ENCODE results near the gene TMCO5A.

The TMCO5A gene

DNA sequence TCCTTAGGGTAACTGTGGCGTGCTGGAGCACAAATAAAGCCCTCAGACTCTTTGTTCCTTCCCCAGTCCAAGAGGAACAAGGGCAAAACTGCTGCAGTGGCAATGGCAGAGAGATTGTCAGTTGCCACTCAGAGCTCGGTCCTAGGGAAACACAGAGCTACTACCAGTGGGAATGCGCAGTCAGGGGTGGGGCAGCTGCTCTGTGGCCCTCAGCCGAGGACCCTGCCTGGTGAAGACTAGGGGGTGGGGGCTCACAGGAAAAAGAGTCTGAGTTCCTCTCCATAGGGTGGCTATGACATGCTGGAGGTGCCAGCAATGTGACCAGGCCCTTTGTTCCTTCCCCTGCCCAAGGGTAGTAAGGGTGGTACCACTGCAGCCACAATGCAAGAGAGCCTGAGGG lies 43.8 kb downstream of the TMCO5A start:
- no peak for DNase-seq

DNA sequence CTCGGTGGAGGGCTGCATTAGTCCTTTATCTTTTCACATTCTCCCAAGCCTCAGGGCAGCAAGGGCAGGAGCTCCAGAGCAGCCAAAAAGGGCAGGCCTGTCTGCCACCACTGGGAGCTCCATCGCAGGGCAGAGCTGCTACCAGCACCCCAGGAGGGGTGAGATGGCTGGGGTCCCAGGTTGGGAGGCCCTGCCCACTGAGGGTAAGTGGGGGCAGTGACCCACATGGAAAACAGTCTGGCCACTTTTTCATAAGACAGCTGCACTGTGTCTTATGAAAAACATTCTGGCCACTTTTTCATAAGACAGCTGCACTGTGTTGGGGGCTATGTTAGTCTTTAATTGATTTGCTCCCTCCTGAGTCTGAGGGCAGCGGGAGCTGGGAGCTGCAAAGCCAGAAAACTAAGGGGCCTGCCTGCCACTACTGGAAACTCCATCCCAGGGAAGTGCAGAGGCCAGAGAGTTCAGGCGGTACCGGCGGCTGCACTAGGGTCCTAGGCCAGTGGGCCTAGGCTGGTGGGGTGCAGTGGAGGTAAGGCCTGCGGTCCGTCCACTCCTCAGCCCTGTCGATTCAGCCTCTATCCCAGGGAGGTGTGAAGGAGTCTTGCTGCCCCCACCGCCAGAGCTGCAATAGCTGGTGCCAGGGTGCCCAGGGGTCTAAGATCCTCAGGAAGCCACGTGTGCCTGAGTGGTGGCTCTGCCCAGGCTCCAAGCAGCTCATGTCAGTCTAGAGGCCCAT lies 45.4 kb downstream of the TMCO5A start:
- DNase-seq = no peak

DNA sequence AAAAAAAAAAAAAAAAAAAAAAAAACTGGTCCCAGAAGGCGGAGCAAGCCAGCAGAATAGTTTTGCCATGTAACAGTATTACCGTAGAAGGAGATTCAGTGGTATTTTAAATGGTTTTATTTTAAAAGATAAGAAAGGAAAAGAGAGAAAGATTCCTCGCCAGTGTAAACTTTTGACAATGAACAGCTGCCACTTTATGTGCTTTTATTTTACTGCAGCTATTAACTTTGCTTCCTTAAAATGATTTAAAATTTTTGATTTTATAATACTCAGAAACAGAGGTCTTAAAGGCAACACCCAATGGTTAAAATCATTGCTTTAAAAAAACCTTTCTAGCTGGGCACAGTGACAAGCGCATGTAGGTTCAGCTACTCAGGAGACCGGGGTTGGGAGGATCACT lies 46.8 kb downstream of the TMCO5A start:
- no peak for DNase-seq

DNA sequence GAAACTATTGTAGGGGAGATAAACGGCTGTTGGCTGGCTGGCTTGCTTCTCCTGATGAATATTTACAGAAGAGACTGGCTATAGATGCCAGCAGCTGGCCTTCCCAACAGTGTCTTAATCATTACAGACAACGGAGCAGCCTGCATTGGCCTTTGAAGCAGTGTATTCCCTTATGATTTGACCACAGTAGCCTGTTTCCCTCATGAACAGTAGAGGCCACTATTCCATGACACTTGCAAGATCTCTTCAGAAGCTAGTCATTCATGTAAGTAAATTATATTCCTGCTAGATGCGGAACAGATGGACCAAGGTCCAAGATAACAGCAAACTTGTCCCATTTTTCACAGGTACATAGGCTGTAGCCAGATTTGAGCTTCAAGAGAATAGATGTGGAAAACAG lies 47.3 kb downstream of the TMCO5A start:
- no peak for DNase-seq

DNA sequence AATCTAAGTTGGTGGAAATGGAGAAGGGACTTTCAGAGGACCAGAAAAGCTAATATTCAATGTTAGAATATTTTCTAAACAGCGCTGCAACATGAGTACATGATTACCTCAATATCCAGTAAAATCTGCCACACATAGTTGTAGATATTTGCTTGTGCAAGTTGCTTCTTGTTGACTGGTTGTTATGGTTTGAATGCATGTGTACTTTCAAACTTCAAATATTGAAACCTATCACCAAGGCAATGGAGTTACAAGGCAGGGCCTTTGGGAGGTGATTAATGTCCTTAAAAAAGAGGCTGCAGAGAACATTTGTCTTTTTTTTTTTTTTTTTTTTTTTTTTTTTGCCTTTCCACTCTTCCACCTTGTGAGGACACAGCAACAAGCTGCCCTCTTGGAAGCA lies 49.9 kb downstream of the TMCO5A start:
- no peak for DNase-seq

DNA sequence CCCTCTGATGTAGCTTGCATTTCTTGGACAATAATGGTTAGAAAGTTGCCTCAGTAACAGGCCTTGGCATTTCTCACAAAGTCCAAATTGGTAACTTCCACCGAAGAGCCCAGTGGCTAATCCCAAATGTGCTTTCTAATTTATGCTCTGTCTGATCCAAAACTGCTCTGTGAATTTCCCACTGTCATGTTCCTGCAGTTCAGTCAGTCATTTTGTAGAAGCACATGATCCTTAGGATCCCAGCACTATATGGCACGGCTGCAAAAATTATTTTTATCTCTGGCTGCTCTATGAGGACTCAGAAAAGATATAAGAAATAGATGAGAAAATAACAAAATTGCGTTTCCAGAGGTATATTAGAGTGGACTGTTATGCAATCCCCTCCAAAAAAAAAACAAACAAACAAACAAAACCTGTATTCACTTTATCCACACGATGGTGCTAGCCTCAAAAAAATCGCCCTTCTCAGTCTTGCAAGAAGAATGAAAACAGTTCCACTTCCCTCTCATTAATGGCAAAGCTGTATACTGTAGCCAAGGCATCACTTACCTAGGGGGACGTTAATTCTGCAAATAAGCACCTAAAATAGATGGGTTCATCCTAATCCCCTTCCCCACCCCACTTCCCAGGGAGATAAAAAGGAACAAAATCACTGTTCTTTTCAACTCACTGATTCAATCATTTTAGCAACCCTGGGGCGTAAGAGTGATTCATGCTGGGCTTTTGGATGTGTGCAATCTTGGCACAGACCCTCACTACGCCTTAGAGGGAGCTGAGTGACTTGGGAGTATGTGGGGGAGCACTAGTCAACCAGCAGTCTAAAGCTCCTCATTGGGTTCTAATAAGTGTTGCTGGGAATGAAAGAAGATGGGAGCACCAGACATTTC lies 61.3 kb downstream of the TMCO5A start:
- DNase-seq = no peak

All from activated effector memory CD4-positive, alpha-beta T cell treated with anti-CD3 and anti-CD28 coated beads, Interleukin-2, amount 50 U/mL, for 16 hours (primary cell).